HG03521 (cell line): ENCODE data around the gene MTRFR.
A peak's percentile ranks its signal among the peaks of the same experiment; 100 is the strongest.

Source experiments
- ATAC-seq: cut with Tn5 transposase; IDR thresholded peaks from one replicate; pipeline ENCODE4 v1.9.1; 2021; ENCODE audit warnings: mild to moderate bottlenecking, moderate library complexity; ENCODE audit not compliant: unreplicated experiment

Gene MTRFR

GRCh38 chr12:123269896-123270213 is 36.6 kb downstream of the MTRFR start:
- no peak for ATAC-seq

GRCh38 chr12:123270214-123271000 is 37.2 kb downstream of the MTRFR start:
- ATAC-seq, result peak; percentile 11

DNA sequence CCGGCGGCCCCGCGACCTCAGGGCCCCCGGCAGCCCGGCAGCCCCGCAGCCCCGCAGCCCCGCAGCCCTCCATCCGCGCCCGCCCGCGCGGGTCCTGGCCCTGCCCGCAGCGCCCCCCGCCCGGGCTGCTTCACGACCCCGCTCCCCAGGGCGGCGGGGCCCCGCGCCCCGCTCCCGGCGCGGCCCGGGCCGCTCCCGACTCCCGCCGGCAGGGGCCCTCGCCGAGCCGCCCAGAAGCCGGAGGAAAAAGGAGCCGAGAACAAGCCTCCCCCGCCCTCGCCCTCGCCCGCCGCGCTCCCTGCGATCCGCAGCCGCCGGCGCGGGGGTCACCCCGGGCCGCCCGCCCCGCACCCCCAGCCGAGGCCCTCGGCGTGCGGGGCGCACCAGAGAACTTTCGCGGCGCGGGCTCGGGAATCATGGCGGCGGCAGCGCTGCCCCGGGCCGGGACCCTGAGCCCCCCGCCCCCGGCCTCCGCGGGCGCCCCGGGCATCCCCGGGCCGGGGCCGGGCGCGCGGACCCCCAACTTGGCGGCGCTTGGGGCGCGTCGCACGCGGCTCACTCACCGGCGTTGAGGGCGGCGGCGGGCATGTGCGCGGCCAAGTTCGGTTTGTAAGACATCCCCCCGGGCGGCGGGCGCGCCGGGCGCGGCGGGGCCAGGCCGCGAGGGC is 37.9 kb downstream of the MTRFR start:
- ATAC-seq, result peak; percentile 55

- ATAC-seq, result no peak
Observed at GRCh38 chr12:123273166-123273565, 39.9 kb downstream of the MTRFR start.

GRCh38 chr12:123278101-123278627 is 44.9 kb downstream of the MTRFR start:
- peak; percentile 63 for ATAC-seq

DNA sequence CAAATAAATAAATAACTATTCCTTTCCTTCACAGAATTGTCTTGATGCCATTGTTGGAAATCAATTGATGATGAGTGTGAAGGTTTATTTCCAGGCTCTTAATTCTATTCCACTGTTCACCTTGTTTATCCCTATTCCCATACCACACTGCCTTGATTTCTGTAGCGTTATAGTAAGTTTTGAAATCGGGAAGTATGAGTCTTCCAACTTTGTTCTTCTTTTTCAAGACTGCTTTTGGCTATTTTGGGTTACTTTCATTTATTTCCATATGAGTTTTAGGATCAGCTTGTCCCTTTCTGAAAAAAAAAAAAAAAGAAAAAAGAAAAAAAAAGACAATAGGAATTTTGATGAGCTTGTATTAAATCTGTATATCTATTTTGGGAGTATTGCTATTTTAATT is 47.7 kb downstream of the MTRFR start:
- ATAC-seq, result no peak

- ATAC-seq, result no peak
Observed at GRCh38 chr12:123282111-123282510, 48.9 kb downstream of the MTRFR start.

DNA sequence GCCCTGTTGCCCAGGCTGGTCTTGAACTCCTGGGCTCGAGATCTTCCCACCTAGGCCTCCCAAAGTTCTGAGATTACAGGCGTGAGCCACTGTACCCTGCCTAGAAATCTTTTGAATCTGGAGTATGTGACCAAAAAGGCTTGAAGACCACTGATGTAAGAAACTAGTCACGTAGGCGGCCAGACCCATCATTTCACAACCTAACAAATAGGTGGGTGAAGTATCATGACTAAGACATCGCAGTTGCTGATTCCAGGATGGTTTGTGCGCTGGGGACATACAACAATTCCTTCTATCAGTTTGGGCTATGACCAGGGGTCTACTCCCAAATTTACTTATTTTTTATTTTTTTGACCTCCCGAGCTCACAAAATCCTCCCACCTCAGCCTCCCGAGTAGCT is 50.2 kb downstream of the MTRFR start:
- no peak for ATAC-seq

DNA sequence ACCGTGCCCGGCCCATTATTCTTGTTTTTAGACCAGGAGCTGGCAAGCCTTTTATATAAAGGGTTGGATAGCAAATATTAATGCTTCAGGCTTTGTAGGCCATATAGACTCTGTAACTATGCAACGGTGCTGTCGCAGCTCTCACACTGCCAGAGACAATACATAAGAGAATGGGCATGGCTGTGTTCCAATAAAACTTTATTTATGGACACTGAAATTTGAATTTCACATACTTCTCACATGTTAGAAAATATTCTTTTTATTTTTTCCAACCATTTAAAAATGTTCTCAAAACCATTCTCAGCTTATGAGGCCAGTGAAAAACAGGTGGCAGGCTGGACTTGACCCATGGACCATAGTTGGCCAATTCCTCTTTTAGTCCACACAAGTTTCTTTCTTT is 51.4 kb downstream of the MTRFR start:
- no peak for ATAC-seq

DNA sequence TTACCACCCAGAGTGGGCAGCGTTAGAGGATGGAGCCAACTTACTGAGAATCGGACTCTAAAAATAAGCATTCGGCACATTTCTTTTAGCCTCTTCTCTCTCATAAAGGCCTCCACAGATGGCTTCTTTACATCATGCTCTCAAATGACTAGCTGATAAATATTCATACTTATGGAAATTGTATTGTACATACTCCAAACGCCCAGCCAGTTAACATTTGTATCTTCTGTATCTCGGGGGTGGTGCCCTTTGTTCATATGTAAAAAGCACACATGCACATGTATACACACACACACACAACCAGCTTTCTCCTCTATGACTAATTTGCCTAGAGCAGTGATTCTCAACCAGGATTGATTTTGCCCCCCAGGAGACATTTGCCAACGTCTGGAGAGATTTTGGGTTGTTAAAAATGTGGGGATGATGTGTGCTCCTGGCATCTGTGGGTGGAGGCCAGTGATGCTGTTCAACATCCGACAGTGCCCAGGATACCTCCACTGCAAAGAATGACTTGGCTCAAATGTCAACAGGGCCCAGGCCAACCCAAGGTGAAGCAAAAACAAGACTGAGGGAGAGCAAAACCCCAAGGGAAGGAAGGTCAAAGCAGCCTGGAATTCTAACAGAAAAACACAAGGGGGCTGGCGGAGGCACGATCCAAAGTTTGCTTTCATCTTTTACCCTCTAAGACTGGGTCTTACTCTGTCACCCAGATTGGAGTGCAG is 53.6 kb downstream of the MTRFR start:
- ATAC-seq, result no peak

- no peak for ATAC-seq
Observed at GRCh38 chr12:123288751-123289346, 55.6 kb downstream of the MTRFR start.

GRCh38 chr12:123289911-123290310 is 56.7 kb downstream of the MTRFR start:
- ATAC-seq, result no peak

DNA sequence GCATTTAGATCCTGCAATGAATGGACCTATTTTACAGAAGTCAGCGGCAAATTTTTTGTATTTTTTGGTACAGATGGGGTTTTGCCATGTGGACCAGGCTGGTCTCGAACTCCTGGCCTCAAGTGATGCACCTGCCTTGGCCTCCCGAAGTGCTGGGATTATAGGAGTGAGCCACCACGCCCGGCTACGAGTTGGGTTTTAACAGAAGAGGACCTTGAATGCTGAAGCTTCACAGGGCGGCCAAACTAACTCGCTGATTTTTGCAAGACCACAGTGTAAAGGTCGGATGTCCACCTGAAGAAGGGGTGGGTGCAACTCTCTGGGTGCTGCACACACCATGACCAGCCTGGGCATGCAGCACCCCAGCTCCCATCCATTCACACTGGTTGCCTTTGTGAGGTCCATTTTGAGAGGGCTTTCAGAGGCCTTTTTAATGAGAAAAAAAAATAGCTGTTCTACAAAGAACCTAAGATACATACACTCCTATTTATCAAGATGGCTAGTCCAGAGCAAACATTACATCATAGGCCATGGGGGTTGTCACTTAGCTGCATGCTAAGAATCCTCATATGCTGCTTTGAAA is 60.0 kb downstream of the MTRFR start:
- no peak for ATAC-seq

DNA sequence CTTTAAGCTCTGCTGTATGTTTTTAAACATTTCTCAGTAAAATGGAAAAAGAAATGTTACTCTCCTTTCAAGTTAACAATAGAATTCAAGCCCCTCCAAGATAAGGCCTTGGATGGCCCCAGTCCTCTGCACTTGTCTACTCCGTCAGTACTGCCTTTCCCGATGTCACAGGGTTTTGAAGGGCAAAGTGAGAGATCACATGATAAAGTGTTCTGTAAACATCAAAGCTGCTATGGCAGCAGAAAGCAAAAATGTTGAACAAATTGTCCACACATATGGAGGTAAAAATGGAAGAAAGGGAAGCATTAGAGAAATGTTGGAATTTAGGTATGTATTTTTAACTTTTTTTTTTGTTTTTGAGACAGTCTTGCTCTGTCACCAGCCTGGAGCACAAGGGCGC is 71.9 kb downstream of the MTRFR start:
- no peak for ATAC-seq

DNA sequence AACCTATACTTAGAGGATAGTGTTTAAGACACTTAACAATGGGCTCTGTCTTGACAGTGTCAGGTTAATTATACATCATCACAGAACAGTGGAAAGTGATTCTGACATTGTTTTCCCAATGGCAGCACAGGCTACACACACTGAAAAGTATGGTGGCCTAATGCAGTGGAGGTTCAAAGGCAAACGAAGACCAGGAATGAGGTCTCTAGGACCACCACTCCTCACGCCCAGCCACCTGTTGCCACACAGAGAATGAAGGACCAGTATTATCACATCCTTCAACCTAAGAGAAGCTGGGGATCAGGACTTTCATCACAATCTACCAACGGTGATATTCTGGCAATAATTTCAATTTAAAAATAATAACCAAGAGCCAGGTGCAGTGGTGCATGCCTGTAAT is 73.0 kb downstream of the MTRFR start:
- no peak for ATAC-seq
